Caco-2 (cell line): ENCODE measurements around the gene PRR35. TPM values are rescaled to one million over a fixed set of nuclear protein-coding genes. Genes with fewer than 3 reads are reported as not detected.
A peak's percentile ranks its signal among the peaks of the same experiment; 100 is the strongest.

Source experiments
- BruUV-seq: library from RNA; stranded (reverse); fragments of 400-500 nt; replicated peaks from 2 replicates; lab custom pipeline; 2021; lab: Mats Ljungman, UMichigan
- CTCF ChIA-PET: fragments of 300-600 bp; sonication (Branson Sonifier 250); formaldehyde crosslinking; loops from one replicate; lab custom pipeline; 2022; ENCODE audit warnings: antibody characterized with exemption; lab: Charles Lee
- POLR2A ChIA-PET: fragments of 300-600 bp; sonication (Branson Sonifier 250); formaldehyde crosslinking; loops from one replicate; lab custom pipeline; 2022; ENCODE audit warnings: antibody characterized with exemption; lab: Charles Lee
- DNase-seq, 2 experiments: peaks; one replicate each; pipeline versions ENCODE4 v3.0.0 to v3.0.0-alpha.2; 2020 to 2022
- H3K27me3 ChIP-seq: replicated peaks from 2 replicates; pipeline ENCODE4 v1.6.0; 2011; ENCODE audit warnings: low read length; ENCODE audit not compliant: control insufficient read depth, insufficient read depth
- H3K36me3 ChIP-seq: 2 replicates; pipeline ENCODE4 v1.5.1; 2011; ENCODE audit warnings: low read length; ENCODE audit not compliant: control insufficient read depth, insufficient read depth
- H3K4me1 ChIP-seq: fragments of 250-450 bp; sonication (Bioruptor Pico); 2 replicates; pipeline ENCODE4 v1.5.1; 2020; ENCODE audit warnings: mild to moderate bottlenecking
- H3K4me3 ChIP-seq: 2 replicates; pipeline ENCODE4 v1.5.1; 2011; ENCODE audit warnings: low read depth, mild to moderate bottlenecking, control low read depth, low read length
- H3K9me3 ChIP-seq: fragments of 250-450 bp; sonication (Bioruptor Pico); 2 replicates; pipeline ENCODE4 v1.5.1; 2020; ENCODE audit warnings: mild to moderate bottlenecking, moderate library complexity
- H3K27ac Mint-ChIP-seq: one replicate; pipeline ENCODE4 v1.8.0; 2022; ENCODE audit warnings: mixed read lengths; ENCODE audit not compliant: unreplicated experiment
- H3K27me3 Mint-ChIP-seq: one replicate; pipeline ENCODE4 v1.8.0; 2022; ENCODE audit warnings: mixed read lengths; ENCODE audit not compliant: insufficient read depth, unreplicated experiment
- H3K36me3 Mint-ChIP-seq: one replicate; pipeline ENCODE4 v1.8.0; 2022; ENCODE audit warnings: mild to moderate bottlenecking, mixed read lengths; ENCODE audit not compliant: insufficient read depth, unreplicated experiment
- H3K4me1 Mint-ChIP-seq: one replicate; pipeline ENCODE4 v1.8.0; 2022; ENCODE audit warnings: low read depth, mixed read lengths; ENCODE audit not compliant: unreplicated experiment
- H3K4me3 Mint-ChIP-seq: one replicate; pipeline ENCODE4 v1.8.0; 2022; ENCODE audit warnings: mild to moderate bottlenecking, moderate library complexity, mixed read lengths; ENCODE audit not compliant: unreplicated experiment
- H3K9me3 Mint-ChIP-seq: one replicate; pipeline ENCODE4 v1.8.0; 2022; ENCODE audit warnings: mixed read lengths; ENCODE audit not compliant: unreplicated experiment
- intact Hi-C: fragments of 100-400 bp; cut with micrococcal nuclease; formaldehyde crosslinking; loops from one replicate; pipeline ENCODE4 v1.10.0; 2022; ENCODE audit not compliant: unreplicated experiment
- total RNA-seq: library from RNA; stranded (reverse); gene quantifications from 2 replicates; pipeline ENCODE4 v1.2.3, GENCODE V29; 2022
- TF ChIP-seq, protein P1 (sequence below), 2 experiments: fragments of 200-600 bp in 1 of 2; IDR thresholded peaks; 1 replicate in 1 of 2; 2 replicates in 1 of 2; pipeline versions ENCODE4 v1.5.1 to v1.8.0; 2011 to 2022; ENCODE audit warnings: antibody characterized with exemption in 1 of 2, control low read depth in 1 of 2, inconsistent platforms in 1 of 2, low read depth in 1 of 2, low read length in 1 of 2, mild to moderate bottlenecking in 1 of 2, moderate library complexity in 1 of 2; ENCODE audit not compliant: insufficient read depth in 1 of 2, severe bottlenecking in 1 of 2, unreplicated experiment in 1 of 2

Gene PRR35
- total RNA-seq, 1 experiment from 2014 or later, result not detected

DNA sequence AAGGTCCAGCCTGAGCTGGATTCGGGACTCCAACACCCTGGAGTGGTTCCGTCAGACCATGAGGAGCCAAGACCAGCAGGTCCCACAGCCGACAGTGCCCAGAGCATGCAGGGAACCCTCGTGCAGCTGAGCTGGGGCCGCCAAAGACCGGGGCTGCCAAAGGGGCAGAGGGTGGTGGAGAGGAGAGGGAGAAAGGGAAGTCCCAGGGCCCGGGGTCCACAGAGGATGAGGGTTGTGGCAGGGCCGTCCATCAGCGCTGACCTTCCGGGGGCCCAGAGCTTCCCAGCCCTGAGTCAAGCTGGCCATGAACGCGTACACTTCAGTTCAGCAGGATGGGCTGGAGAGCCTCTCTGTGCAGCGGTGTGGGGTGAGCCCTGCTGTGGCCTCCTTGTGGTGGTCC, 39.3 kb upstream of the PRR35 start:
- POLR2A ChIA-PET, result no interaction called here
- intact Hi-C loops, result no loop called here
- H3K27me3 Mint-ChIP-seq, result no peaks in the 10 kb centered on the region
- no peak for DNase-seq
- Histone ChIP-seq H3K36me3 (0 out of 2 replicates have a peak, but pooled peaks cover under 1% of the 10 kb centered on the region), H3K9me3 (no peaks in the 10 kb centered on the region), H3K4me1 (peaks cover 4% of the 10 kb centered on the region), H3K27me3 (no peaks in the 10 kb centered on the region), H3K4me3 (no peak overlapping the region)
- CTCF ChIA-PET, result no interaction called here
- H3K4me1 Mint-ChIP-seq, result no peaks in the 10 kb centered on the region
- H3K36me3 Mint-ChIP-seq, result peaks cover 34% of the 10 kb centered on the region
- no peak overlapping the region for H3K27ac Mint-ChIP-seq
- no peaks in the 10 kb centered on the region for H3K9me3 Mint-ChIP-seq
- no peak overlapping the region for H3K4me3 Mint-ChIP-seq
- TSS peak; percentile 27 for BruUV-seq
- TF ChIP-seq, protein P1, sequence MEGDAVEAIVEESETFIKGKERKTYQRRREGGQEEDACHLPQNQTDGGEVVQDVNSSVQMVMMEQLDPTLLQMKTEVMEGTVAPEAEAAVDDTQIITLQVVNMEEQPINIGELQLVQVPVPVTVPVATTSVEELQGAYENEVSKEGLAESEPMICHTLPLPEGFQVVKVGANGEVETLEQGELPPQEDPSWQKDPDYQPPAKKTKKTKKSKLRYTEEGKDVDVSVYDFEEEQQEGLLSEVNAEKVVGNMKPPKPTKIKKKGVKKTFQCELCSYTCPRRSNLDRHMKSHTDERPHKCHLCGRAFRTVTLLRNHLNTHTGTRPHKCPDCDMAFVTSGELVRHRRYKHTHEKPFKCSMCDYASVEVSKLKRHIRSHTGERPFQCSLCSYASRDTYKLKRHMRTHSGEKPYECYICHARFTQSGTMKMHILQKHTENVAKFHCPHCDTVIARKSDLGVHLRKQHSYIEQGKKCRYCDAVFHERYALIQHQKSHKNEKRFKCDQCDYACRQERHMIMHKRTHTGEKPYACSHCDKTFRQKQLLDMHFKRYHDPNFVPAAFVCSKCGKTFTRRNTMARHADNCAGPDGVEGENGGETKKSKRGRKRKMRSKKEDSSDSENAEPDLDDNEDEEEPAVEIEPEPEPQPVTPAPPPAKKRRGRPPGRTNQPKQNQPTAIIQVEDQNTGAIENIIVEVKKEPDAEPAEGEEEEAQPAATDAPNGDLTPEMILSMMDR (IDR thresholded peaks at IDR 0.05; ENCODE audit: insufficient read depth in 1 of 2, low read depth in 1 of 2, low read length in 1 of 2, severe bottlenecking in 1 of 2, unreplicated experiment in 1 of 2), result no peak

GRCh38 chr16:521381-522210, 38.6 kb upstream of the PRR35 start:
- Histone ChIP-seq H3K27me3 (no peaks in the 10 kb centered on the region), H3K4me1 (peaks cover 9% of the 10 kb centered on the region), H3K9me3 (no peaks in the 10 kb centered on the region), H3K36me3 (0 out of 2 replicates have a peak, but pooled peaks cover 1% of the 10 kb centered on the region), H3K4me3 (no peak overlapping the region)
- Mint-ChIP-seq H3K27ac (no peak overlapping the region), H3K36me3 (peaks cover 36% of the 10 kb centered on the region), H3K9me3 (no peaks in the 10 kb centered on the region), H3K4me3 (no peak overlapping the region), H3K4me1 (no peaks in the 10 kb centered on the region), H3K27me3 (no peaks in the 10 kb centered on the region)
- intact Hi-C loops, result no loop called here
- CTCF ChIA-PET, result no interaction called here
- peak in 1 of 2 experiments; percentile 38 for DNase-seq
- no TSS peak for BruUV-seq
- TF ChIP-seq, protein P1 (IDR thresholded peaks at IDR 0.05; ENCODE audit: insufficient read depth in 1 of 2, low read depth in 1 of 2, low read length in 1 of 2, severe bottlenecking in 1 of 2, unreplicated experiment in 1 of 2), result peak in 1 of 2 experiments; percentile 31
- POLR2A ChIA-PET, result no interaction called here

DNA sequence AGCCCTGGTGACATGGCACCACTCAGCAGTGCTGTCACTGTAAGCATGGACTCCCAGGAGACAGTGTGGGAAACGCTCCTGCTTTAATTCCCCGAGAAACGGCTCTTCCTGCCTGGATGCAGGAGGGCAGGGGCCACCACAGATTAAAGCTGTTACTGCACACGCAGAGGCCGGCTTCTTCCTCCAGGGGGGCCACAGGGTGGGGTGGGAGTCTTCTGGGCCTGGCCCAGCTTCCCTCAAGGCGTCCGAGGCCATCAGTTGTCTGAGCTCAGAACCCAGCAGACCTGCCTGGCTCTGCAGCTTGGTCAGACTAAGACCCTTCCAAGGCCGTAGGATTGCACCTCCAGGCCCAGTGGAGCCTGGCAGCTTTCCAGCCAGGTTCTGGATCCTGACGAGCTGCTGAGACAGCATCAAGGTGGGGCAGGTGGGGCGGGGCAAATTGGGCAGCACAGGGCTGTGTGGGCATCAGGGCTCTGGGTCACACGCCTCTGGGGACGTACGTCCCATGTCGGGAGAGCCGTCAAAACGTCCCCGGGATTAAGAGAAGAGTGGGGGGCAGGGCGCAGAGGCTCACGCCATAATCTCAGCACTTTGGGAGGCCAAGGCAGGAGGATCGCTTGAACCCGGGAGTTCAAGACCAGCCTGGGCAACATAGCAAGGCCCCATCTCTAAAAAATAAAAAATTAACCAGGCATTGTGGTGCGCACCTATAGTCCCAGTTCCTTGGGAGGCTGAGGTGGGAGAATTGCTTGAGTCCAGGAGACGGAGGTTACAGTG, 37.7 kb upstream of the PRR35 start:
- H3K4me3 ChIP-seq, result no peak overlapping the region
- no peaks in the 10 kb centered on the region for H3K4me1 Mint-ChIP-seq
- no peaks in the 10 kb centered on the region for H3K9me3 ChIP-seq
- peaks cover 41% of the 10 kb centered on the region for H3K36me3 Mint-ChIP-seq
- DNase-seq, result no peak
- TF ChIP-seq, protein P1 (IDR thresholded peaks at IDR 0.05; ENCODE audit: insufficient read depth in 1 of 2, low read depth in 1 of 2, low read length in 1 of 2, severe bottlenecking in 1 of 2, unreplicated experiment in 1 of 2), result no peak
- ChIA-PET POLR2A (interaction anchor here (0.6 to 1.2 kb wide), 2 partner anchors 11 to 67 kb away, joined by 3 read pairs; no protein-coding TSS in a partner anchor), CTCF (no interaction called here)
- no peaks in the 10 kb centered on the region for H3K9me3 Mint-ChIP-seq
- intact Hi-C loops, result no loop called here
- H3K27ac Mint-ChIP-seq, result no peak overlapping the region
- BruUV-seq, result no TSS peak
- 0 out of 2 replicates have a peak, but pooled peaks cover 1% of the 10 kb centered on the region for H3K36me3 ChIP-seq
- H3K4me3 Mint-ChIP-seq, result no peak overlapping the region
- no peaks in the 10 kb centered on the region for H3K27me3 ChIP-seq
- H3K27me3 Mint-ChIP-seq, result no peaks in the 10 kb centered on the region
- H3K4me1 ChIP-seq, result peaks cover 9% of the 10 kb centered on the region
